Neural progenitor cell (in vitro differentiated cells): ENCODE data around the gene GOLGB1.

Source experiments
- EZH2 ChIP-seq: fragments of 200-600 bp; sonication (generic); IDR thresholded peaks from 2 replicates; pipeline ENCODE4 v1.6.1; 2017; ENCODE audit warnings: antibody characterized with exemption, mild to moderate bottlenecking, moderate library complexity
- EZH2phosphoT487 ChIP-seq: fragments of 200-600 bp; sonication (generic); IDR thresholded peaks from 2 replicates; pipeline ENCODE4 v1.6.1; 2017; ENCODE audit warnings: antibody characterized with exemption
- TF ChIP-seq, protein P1 (sequence below): fragments of 200-600 bp; sonication (generic); IDR thresholded peaks from 2 replicates; pipeline ENCODE4 v1.5.1; 2017; ENCODE audit warnings: antibody characterized with exemption, mild to moderate bottlenecking

DNA sequence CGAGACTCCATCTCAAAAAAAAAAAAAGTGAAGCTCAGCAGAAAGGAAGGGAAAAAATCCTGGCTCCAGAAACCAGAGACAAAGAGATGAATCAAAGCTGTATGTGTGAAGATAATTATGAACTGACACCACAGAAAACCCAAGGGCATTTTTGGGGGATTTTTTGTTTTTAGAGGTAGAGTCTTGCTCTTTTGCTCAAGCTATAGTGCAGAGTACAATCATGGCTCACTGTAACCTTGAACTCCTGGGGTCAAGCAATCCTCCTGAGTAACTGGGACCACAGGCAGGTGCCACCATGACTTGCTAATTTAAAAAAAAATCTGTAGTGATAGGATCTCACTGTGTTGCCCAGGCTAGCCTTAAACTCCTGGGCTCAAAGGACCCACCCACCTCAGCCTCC lies 111.6 kb downstream of the GOLGB1 start:
- TF ChIP-seq, protein P1, sequence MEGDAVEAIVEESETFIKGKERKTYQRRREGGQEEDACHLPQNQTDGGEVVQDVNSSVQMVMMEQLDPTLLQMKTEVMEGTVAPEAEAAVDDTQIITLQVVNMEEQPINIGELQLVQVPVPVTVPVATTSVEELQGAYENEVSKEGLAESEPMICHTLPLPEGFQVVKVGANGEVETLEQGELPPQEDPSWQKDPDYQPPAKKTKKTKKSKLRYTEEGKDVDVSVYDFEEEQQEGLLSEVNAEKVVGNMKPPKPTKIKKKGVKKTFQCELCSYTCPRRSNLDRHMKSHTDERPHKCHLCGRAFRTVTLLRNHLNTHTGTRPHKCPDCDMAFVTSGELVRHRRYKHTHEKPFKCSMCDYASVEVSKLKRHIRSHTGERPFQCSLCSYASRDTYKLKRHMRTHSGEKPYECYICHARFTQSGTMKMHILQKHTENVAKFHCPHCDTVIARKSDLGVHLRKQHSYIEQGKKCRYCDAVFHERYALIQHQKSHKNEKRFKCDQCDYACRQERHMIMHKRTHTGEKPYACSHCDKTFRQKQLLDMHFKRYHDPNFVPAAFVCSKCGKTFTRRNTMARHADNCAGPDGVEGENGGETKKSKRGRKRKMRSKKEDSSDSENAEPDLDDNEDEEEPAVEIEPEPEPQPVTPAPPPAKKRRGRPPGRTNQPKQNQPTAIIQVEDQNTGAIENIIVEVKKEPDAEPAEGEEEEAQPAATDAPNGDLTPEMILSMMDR = no peak
- TF ChIP-seq EZH2 (no peak), EZH2phosphoT487 (no peak)
